Activated CD4-positive, alpha-beta T cell treated with anti-CD3 and anti-CD28 coated beads, Interleukin-2, amount 50 U/mL, for 48 hours (primary cell): ENCODE results near the gene MAGI2.
"Not testable (repeated sequence)": the region's sequence is repeated elsewhere in the genome, so short reads cannot be mapped to it uniquely, and the experiment has no call there.

Experiments
- DNase-seq, 2 experiments: peaks; one replicate each; pipeline ENCODE4 v3.0.0-alpha.2; 2020

The MAGI2 gene

DNA sequence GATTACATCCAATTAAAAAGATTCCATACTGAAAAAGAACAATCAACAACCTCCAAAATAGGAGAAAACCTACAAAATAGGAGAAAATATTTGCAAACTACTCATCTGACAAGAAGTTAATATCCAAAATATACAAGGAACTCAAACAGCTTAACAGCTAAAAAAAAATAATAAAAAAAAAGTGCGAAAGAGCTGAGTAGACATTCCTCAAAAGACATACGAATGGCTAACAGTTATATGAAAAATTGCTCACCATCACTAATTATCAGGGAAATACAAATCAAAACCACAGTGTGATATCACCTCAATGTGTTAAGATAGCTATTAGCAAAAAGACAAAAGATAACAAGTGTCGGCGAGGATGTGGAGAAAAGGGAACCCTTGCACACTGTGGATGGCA lies 1204.6 kb downstream of the MAGI2 start:
- DNase-seq = no peak

DNA sequence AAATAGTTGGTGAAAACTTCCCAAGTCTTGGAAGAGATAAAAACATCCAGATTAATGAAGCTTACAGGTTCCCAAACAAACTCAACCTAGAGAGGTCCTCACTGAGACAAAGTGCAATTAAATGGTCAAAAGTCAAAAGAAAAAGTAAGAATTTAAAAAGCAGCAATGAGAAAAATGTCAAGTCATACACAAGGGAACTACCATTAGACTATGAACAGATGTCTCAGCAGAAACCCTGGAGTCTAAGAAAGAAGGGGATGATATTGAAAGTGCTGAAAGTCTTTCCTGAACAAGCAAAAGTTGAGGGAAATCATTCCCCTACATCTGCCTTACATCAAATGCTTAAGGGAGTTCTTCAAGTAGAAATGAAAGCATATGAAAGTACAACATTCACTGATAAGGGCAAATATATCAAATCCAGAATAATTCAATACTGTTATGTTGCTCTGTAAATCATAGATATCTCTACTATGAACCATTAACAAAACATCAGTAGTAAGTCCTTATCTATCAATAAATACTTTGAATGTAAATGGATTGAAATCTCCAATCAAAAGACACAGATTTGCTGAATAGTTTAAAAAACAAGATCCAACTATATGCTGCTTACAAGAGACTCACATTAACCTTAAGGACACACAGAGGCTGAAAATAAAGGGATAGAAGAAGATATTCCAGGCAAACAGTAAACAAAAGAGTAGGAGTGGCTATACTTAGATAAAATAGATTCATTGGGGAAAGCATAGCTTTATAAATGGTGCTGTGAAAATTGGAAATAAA lies 1205.4 kb downstream of the MAGI2 start:
- no peak for DNase-seq

DNA sequence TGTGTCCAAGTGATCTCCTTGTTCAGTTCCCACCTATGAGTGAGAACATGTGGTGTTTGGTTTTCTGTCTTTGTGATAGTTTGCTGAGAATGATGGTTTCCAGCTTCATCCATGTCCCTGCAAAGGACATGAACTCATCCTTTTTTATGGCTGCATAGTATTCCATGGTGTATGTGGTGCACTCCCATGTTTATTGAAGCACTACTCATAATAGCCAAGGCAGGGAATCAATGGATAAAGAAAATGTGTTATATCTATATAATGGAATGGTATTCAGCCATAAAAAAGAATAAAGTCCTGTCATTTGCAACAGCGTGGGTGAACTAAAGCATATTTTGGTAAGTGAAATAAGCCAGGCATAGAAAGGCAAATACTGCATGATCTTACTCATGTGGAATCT lies 1213.3 kb downstream of the MAGI2 start:
- DNase-seq = not testable (repeated sequence)

DNA sequence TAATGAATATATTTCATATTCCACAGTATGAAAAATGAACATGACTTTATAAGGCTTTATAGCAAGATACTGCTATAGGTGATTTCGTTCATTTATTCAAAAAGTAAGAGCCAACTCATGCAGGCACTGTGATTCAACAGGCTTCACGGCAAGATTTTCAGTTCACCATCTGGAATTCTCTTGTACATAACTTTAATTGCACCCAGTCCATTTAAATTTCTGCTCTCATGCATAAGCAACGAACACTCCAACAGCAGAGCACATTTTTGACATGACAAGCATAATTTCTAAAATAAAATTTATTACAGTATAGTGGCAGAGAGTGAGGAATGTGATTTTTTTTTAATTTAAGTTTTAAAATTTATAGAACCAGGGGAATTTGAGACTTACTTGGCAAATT lies 1218.8 kb downstream of the MAGI2 start:
- no peak for DNase-seq

DNA sequence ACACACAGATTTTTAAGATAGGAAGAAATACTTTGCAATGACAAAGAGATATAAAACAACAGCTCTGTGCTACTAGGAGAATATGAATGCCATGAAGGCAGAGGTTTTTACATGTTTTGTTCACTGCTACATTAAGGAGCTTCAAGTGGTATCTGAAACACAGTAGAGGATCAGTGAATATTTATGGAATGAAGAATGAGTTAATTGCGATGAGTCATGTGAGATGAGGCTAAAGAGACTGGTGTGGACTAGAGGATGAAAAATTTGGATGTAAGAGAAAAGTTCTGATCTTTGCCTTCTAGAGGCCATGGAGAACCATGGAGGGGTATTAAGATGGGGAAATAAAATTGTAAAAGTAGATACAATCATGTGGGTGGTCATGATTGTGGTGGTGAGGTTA lies 1220.7 kb downstream of the MAGI2 start:
- no peak for DNase-seq

DNA sequence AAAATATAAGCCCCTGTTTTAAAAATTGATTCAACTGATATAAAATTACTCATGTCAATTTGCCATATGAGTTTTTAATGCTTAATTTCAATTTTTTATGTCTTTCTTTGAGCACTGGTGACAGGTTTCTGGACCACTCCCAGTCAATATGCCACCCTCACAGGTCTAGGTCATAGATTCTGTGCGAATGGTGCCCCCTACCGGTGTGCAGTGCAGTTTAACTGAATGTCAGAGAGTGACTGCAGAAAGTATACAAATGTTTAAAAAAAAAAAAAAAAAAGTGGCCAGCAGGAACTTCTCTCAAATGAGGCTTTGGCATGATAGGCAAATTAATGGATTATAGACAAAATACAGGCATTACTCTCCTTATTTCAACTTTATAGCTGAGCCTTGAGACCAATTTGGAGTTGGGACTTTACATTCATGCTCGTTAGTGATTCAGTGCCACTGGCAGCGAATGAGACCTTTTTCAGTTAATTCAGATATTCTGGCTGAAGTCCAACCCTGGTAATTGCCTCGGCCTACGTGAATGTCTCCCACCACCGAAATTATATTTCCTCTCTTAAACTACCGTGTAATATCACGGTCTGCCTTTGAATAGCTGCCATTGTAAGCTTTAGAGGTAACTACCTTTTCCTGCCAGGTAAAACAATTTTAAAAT lies 1227.3 kb downstream of the MAGI2 start:
- peak; percentile 38 to 42 for DNase-seq

DNA sequence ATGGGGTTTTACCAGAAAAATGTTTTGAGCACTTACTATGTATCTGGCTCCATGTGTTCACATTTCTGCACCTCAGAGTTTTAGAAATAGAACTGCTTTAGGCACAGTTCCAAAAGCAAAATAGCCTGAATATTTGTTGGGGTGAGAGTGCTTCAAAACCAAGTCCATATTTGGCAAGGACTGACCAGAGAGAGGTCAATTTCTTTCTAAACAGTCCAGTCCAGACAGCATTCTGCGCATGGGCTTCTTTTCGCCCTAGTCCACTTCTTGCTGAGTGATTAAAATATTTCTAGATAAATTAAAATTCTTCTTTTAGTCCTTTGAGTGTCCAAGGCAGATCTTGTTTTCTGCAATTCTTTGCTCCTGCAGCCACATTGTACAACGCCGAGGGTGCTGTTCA lies 1227.9 kb downstream of the MAGI2 start:
- DNase-seq = no peak

DNA sequence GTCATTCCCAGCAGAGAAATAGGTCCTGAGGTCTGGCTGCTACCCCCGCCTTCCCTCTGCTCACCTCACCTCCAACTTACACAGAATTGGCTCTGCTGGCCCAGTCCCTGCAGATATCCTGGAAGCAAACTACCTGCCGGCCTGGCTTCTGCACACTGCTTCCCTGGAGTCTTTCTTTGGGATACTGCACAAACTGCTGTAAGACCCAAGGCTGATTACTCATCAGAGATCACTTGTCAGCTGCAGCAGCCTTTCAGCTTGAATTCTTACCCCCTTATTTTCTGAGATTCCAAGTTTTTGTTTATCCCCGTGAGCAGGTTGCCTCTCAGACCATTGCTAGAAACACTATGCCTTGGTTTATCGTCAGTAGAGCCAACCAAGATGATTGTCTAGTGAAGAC lies 1228.5 kb downstream of the MAGI2 start:
- DNase-seq = no peak

DNA sequence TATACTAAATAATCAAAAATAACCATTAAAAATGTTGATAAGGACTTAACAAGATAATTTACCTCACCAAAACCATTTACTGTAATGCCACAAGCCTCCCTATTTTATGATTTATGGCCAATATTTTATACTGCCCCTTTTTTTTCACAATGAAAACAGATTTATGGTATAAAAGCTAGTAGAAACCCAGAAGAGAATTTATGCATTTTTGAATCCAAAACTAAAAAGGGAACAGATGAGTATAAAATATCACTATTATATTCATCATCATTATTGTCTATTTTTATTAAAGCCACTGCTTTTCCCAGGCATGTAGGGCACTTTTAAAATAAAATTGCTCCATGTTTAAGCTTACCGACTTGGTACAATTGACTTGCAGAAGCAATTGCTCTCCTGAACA lies 1229.9 kb downstream of the MAGI2 start:
- no peak for DNase-seq

DNA sequence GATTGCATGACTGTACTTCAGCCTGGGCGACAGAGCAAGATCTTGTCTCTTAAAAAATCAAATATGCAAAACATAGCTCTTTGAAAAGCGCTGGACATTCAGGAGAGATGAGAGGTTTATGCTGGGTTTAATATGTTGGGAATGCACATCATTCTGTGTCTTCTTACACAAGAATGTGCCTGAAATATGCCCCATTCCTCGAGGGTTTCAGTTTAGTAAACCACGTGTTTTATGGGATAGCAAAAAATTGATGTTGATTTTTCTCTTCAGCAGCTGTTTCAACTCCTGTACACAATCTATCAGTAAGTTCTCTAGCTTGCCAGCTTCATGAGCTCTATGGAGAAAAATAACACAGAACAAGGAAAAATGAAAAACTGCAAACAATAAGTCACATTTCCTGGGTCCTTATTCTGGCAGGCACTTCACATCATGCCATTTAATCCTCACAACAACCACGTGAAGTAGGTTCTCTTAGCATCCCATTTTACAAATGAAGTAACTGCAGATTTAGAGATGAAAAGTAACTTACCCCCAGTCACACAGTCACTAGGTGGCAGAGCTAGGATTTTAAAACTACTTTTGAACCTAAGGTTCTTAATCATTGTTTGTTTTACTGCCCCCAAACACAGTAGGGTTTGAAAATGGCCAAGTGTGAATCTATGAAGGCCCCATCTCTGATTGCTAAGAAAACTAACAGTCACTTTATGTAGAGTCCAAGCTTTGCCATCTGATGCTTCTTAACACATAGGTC lies 1231.3 kb downstream of the MAGI2 start:
- DNase-seq = no peak

DNA sequence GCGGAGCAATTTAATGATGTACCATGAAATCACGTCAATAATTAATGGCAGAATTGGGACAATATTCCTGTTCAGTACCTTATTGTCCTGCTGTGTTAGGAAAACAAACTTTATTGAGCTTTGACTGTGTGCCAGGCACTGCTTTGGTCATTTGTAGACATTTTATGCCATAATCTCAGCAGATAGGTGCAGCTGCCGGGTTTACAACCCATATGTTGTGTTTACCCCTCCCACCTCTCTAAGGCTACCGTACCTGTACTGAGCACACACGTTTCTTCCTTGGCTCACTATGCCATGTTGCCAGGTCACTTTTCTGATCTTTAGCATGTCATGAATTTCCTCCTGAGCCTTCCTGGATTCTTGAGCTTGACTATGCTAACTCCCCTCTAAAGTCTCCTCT lies 1232.7 kb downstream of the MAGI2 start:
- no peak for DNase-seq

DNA sequence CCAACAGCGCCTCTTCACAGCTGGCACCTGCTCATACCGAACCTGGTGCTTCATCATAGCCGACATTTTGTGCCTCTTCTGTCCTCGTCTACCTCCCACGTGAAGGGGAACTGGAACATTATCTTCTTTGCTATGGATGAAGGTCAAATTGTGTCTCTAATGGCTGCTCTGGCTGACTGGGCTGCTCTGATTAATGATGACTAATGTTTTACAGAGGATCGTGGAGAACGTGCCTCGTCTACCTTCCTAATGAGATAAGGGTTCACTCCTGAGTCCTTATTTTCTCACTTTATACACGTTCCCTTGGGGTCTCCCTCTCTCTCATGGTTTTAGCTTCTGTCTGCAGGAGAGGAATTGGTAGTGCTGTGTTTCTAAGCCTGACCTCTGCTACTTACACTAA lies 1234.6 kb downstream of the MAGI2 start:
- no peak for DNase-seq

DNA sequence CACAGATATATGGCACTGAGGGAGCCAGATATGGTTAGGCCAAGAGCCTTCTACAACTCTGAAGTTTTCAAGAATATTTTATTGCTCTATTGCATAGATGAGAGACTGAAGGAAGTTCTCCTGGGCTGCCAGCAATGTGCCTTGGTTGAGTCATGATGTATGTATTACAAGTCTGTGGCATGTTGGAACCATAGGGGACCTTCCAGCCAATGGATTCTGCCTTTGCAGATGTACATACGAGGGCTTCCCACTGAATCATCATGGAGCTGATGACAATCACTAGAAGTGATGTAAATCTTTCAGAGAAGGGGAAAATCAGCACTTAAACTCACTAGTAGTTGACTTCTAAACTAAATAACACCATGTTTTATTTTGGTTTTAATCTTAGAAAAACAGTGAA lies 1235.4 kb downstream of the MAGI2 start:
- no peak for DNase-seq

DNA sequence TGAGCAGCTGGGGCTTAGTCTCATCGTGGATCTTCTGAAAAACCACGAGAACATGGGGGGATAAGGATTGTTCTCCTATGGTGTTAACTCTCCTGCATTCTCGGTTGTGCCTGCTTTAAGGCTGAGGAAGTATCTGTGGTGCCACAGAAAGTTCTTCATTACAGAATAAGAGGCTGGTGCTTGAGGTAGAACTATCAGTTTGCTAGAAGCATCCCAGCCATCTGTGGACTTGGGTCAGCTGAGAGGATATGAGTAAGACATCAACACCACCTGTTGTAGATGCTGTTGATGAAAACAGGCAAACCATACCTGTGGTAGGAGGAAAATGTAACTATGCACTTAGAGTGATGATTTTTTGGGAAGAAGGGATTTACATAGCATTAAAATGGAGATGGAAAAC lies 1238.3 kb downstream of the MAGI2 start:
- no peak for DNase-seq

DNA sequence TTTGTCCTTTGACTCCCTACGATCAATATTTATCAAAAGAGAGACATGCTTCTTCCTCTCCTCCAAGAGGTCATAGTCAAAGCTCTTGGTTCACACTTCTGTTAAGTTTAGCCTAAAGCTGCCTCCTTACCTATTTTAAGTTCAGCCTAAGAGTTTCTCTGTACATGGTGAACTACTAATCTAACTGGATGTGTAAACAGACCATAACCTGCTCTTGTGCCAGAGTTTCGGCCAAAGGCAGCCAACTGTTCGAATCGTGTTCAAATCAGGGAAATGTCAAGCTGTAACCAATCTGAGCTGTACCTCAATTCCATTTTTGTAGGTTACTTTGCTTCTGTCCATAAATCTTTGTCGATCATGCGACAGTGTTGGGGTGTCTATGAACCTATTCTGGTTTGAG lies 1240.1 kb downstream of the MAGI2 start:
- DNase-seq = no peak

DNA sequence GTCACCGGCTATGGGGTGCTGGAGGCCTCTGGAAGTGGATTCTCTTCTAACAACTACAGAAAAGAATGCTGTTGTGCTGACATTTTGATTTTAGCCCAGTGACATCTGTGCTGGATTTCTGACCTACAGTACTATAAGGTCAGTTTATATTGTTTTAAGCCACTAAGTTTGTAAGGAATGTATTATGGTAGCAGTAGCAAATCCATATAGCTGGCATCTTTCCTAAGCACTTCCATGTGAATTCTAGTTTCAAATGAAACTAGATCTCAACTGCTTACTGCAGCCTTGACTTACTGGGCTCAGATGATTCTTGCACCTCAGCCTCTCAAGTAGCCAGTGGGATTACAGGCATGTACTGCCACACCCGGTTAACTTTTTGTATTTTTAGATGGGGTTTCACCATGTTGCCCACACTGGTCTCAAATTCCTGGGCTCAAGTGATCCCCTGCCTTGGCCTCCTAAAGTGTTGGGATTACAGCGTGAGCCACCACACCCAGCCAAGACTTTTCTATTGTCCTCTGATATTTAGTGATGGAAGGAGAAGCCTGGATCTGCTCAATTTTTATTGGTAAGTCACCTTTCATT lies 1240.9 kb downstream of the MAGI2 start:
- no peak for DNase-seq

DNA sequence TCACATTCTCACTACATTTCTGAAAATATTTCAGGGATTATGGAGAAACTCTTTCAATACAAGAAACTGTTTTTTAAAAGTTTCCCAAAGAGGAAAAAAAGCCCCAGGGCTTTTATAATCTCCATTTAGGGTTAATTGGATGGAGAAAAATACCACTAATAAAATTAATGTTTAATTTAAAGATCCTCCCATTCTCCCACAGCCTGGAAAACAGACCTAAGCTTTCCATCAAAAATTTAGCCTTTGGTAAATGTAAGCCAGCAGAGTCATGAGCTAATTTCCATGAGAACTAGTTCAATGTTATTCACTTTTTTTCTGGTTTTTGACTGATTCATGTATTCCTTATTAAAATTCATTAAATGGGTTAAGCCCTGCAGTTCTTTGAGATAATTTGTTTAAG lies 1246.2 kb downstream of the MAGI2 start:
- DNase-seq = no peak

DNA sequence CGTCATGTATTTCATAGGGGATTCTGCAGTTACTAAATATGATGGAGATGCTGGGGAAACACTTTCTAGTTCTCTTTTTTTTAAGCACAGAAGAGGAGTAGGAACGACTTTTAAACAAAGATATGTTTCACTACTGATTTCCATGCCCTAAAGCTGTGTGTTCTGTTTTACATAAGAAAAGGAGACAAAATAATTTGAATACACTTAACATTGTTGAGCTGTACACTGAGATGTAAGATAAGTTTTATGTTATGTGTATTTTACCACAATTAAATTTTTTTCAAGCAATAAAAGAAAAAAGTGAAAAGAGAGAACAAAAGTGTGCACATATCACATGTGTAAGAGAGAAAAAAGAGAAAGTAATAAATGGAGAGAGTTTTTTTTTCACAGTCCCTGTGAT lies 1246.7 kb downstream of the MAGI2 start:
- no peak for DNase-seq

DNA sequence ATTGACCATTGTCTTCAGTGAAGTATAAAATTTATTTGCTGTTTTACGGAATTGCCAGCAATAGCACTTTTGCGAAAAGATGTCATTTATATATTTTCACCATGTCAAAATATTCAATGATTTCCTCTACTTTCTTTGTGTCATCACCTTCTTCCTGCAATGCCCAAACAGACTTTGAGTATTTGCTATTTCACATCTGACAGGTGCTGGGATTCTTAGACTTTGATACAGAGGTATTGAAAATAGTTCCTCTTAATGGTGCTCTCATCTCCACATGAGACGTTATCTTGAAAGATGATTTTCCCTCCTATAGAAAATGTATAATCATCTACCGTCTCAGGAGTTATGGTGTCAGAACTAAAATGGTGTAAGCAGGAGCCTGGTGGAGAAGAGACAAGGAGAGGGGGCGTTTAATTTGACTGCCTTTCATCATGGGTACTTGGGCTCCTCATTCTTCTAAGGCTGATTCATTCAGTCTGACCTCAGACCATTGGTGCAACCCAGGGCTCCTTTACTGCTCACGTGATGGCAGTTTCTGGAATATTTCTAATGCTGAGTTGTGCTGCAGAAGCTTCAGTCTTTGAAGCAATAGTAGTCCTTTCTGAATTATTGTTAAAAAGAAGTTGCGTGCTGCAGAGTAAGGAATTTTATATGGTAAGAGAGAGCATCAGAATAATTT lies 1250.3 kb downstream of the MAGI2 start:
- DNase-seq = no peak

DNA sequence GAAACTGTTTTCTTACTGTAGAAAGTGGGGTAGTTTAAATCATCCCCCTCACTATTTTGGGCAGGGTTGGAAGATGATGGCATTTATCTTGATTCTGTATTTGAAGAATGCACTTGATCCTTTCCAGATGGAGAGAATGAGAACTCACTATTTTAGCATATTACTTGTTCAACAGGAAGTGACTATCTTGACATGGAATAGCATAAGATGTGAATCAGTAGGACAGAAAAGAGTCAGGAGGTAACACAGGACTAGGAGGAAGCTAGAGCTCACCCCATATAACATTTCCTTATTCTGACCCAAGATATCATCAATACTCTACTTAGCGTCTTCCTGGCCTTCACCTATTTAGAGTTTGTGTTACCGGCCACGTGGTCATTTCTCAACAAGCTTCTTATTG lies 1254.7 kb downstream of the MAGI2 start:
- no peak for DNase-seq

DNA sequence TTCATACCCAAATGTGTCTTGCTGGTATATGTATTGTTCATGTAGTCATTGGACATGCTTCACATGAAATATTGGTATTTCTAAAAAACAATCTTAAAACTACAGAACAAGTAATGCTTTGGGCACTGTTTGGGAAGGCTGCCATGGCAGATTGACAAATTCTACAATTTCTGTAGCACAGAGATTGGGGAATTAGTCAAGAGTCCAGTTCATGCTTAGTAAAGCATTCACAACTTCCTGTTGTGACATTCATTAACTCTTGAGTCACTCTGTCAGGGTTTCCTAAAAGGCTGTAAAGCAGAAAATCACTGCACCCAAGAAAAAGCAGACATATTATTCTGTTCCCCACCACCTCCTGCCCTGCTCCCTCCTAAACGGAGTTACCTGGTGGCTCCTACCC lies 1256.0 kb downstream of the MAGI2 start:
- no peak for DNase-seq

DNA sequence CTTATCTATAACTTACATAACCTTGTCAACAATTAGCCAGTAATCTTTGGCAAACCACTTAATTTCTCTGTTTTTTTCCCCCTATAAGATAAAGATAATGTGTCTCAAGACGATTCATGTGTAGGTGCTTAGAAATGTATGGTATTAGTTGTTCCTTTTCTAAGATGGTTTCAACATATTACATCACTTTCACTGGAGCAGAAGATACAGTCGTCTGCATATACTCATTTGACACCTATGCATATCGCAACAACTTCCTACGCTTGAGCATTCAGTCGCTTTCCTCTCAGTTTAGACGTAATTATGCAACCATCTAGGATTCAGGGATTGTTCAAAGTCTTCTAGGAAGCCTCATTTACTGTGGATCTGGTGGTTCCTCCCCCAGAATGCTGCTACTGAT lies 1258.2 kb downstream of the MAGI2 start:
- no peak for DNase-seq

DNA sequence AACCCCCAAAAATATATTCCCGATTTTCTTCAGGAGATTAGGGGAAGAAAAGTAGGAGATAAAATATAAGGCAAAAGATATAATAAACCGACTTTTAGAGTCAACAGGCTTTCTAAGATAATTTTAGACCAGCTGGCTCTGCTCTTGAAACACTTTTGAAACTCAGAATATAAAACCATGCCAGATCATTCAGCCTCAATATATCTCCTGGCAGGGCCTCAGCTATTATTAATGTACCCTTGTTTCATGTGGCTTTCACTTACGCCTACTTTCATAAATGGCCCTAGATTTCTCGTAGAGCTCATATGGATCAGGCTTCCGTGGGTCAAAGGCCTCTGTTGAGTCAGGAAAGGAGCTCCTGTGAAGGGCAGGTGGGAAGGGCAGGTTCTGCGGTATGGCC lies 1258.9 kb downstream of the MAGI2 start:
- DNase-seq = no peak
